Testis (tissue), 3 donors: ENCODE results near the gene PSMB1. TPM values are rescaled to one million over a fixed set of nuclear protein-coding genes. Genes with fewer than 3 reads are reported as not detected.
A peak's percentile ranks its signal among the peaks of the same experiment; 100 is the strongest.
"Not testable (repeated sequence)": the region's sequence is repeated elsewhere in the genome, so short reads cannot be mapped to it uniquely, and the experiment has no call there.

Experiments
- DNase-seq: peaks from one replicate; pipeline ENCODE4 v3.0.0-alpha.2; 2019
- H3K27ac ChIP-seq, 2 donors: fragments of 200-600 bp; sonication (generic); one replicate each; pipeline ENCODE4 v1.5.1; 2019
- H3K27me3 ChIP-seq: fragments of 200-600 bp; sonication (generic); one replicate; pipeline ENCODE4 v1.5.1; 2019
- H3K36me3 ChIP-seq: fragments of 200-600 bp; sonication (generic); one replicate; pipeline ENCODE4 v1.5.1; 2017; ENCODE audit warnings: low read depth; ENCODE audit errors: missing control alignments
- H3K4me1 ChIP-seq: fragments of 200-600 bp; sonication (generic); one replicate; pipeline ENCODE4 v1.5.1; 2019
- H3K4me3 ChIP-seq, 2 donors: fragments of 200-600 bp; sonication (generic); one replicate each; pipeline ENCODE4 v1.5.1; 2017 to 2019
- H3K9me3 ChIP-seq: fragments of 200-600 bp; sonication (generic); one replicate; pipeline ENCODE4 v1.5.1; 2017
- POLR2A ChIP-seq: fragments of 450-650 bp; IDR thresholded peaks from one replicate; pipeline ENCODE4 v1.6.1; 2017; ENCODE audit warnings: antibody characterized with exemption, mild to moderate bottlenecking, moderate library complexity
- WGBS, 2 donors: methylation state at CpG; one replicate each; pipeline ENCODE4 v1.1.5; 2018; 5-methylcytosine and 5-hydroxymethylcytosine counted together
- intact Hi-C: fragments of 100-400 bp; cut with DNase I; formaldehyde crosslinking; loops from one replicate; pipeline ENCODE4 v1.15.1; 2023; ENCODE audit warnings: low total_unique reads
- polyA plus RNA-seq: library from polyadenylated mRNA; stranded (reverse); fragments of 350-450 nt; fragmentation: Illumina TruSeq; extraction: RNeasy Lipid Tissue Mini Kit (QIAGEN cat#74804); gene quantifications from one replicate; pipeline ENCODE4 v1.2.3, GENCODE V29; 2014; ENCODE audit warnings: low read depth, low replicate concordance; ENCODE audit not compliant: insufficient read depth
- total RNA-seq, 2 donors: library from RNA; depleted of rRNA; stranded (reverse); fragments of >200 nt; gene quantifications; one replicate each; pipeline ENCODE4 v1.2.3, GENCODE V29; 2016
- TF ChIP-seq, protein P1 (sequence below), 3 experiments: fragments of 450-650 bp in 2 of 3; fragments of 200-600 bp in 1 of 3; sonication (generic) in 1 of 3; IDR thresholded peaks; one replicate each; pipeline ENCODE4 v1.5.1; 2016 to 2019; ENCODE audit warnings: antibody characterized with exemption in 3 of 3, mild to moderate bottlenecking in 2 of 3, moderate library complexity in 1 of 3

Gene PSMB1
- total and polyA plus RNA-seq, 3 donors from 2014 or later: 170 to 208 (median 181) TPM

DNA sequence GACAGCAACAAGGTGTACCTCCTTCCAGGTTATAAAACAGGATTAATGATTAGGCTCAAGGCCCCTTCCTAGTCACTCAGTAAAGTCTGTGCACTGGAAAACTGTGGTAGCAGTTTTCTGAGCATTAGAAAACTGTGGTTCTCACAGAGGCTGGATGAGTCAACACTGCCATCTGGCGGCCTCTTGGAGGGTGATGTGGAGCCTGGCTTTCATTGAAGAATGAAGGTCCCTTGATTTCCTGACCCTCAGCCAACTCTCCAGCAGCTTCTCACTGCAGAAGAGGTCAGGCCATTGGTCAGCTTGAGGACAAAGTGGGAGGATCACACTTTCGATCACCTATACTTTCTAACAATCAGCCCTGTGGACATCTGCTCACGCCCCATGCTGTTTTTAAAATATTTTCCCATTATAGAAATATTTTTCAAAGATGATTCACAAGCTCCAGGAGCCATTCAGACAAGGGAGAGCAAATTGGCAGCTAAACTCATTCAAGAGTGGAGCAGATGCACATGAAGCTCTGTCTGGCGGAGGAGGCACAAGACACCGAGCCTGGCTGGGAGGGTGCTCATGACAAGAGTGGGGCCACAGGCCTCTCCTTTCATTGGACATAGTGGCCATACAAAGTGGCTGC lies 23.2 kb downstream of the PSMB1 start:
- no peaks in the 10 kb centered on the region for H3K9me3 ChIP-seq
- intact Hi-C loops: loop anchor here (10.0 kb wide), 1 partner anchor 705 kb away; no protein-coding TSS in a partner anchor
- TF ChIP-seq POLR2A: no peak
- TF ChIP-seq, protein P1, sequence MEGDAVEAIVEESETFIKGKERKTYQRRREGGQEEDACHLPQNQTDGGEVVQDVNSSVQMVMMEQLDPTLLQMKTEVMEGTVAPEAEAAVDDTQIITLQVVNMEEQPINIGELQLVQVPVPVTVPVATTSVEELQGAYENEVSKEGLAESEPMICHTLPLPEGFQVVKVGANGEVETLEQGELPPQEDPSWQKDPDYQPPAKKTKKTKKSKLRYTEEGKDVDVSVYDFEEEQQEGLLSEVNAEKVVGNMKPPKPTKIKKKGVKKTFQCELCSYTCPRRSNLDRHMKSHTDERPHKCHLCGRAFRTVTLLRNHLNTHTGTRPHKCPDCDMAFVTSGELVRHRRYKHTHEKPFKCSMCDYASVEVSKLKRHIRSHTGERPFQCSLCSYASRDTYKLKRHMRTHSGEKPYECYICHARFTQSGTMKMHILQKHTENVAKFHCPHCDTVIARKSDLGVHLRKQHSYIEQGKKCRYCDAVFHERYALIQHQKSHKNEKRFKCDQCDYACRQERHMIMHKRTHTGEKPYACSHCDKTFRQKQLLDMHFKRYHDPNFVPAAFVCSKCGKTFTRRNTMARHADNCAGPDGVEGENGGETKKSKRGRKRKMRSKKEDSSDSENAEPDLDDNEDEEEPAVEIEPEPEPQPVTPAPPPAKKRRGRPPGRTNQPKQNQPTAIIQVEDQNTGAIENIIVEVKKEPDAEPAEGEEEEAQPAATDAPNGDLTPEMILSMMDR (IDR thresholded peaks at IDR 0.05): peak; percentile 49 to 82 (median 72)
- H3K36me3 ChIP-seq: no peaks in the 10 kb centered on the region
- DNase-seq: peak; percentile 87
- H3K27me3 ChIP-seq: no peaks in the 10 kb centered on the region
- H3K27ac ChIP-seq: no peak overlapping the region
- H3K4me1 ChIP-seq: no peaks in the 10 kb centered on the region
- WGBS, 2 donors: 53 to 54% methylated on average over 5 of the region's 5 CpGs
- no peak overlapping the region for H3K4me3 ChIP-seq

DNA sequence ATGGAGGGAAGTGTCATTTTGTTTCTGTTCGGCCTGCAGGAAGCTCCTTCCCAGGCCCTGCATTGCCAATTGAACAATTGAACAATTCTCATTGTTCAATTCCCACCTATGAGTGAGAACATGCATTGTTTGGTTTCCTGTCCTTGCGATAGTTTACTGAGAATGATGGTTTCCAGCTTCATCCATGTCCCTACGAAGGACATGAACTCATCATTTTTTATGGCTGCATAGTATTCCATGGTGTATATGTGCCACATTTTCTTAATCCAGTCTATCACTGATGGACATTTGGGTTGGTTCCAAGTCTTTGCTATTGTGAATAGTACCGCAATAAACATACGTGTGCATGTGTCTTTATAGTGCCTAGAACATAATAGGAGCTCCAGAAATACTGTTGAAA lies 25.1 kb downstream of the PSMB1 start:
- 85 to 91% methylated on average over 5 of the region's 5 CpGs for WGBS, 2 donors
- intact Hi-C loops: loop anchor here (10.0 kb wide), 1 partner anchor 703 kb away; no protein-coding TSS in a partner anchor
- H3K4me1 ChIP-seq, H3K4me3 ChIP-seq, H3K36me3 ChIP-seq, H3K27ac ChIP-seq, H3K27me3 ChIP-seq, DNase-seq, H3K9me3 ChIP-seq: not testable (repeated sequence)

DNA sequence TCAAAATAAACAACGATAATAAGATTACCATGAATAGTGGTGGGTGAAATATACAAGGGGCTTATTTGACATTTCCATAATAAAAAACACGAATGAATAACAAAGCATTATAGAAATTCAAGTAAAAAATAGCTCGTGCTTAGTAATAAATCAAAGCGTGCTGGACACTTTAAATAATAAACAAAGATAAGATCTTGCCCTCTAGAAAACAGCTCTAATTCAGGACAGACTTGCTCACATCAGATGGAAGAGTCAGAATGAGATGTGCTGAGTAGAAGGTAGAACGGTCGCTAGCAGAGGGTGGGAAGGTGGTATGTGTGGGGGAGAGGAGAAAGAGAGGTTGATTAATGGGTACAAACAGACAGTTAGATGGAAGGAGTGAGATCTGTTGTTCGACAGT lies 27.3 kb downstream of the PSMB1 start:
- H3K9me3 ChIP-seq: no peaks in the 10 kb centered on the region
- H3K27me3 ChIP-seq: no peaks in the 10 kb centered on the region
- H3K4me3 ChIP-seq: no peak overlapping the region
- no peak for TF ChIP-seq POLR2A
- TF ChIP-seq, protein P1 (IDR thresholded peaks at IDR 0.05): no peak
- no peak overlapping the region for H3K27ac ChIP-seq
- 79 to 85% methylated on average over 7 of the region's 7 CpGs for WGBS, 2 donors
- intact Hi-C loops: loop anchor here (10.0 kb wide), 1 partner anchor 701 kb away; no protein-coding TSS in a partner anchor
- no peaks in the 10 kb centered on the region for H3K4me1 ChIP-seq
- DNase-seq: no peak
- H3K36me3 ChIP-seq: no peaks in the 10 kb centered on the region

DNA sequence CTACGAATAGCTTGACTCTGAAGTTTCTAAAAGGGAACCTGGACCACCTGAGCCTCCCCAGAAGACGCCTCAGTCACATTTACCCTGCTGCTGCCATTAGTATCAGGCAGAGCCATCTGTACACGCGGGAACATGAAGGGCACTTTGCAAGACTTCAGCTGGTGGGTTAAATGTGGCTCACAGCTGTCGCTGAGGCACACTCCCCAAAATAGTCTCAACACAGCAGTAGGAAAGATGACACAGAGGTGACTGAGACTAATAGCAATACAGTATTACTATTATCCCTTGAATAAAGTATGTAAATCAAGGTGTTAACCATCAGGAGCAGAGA lies 29.0 kb downstream of the PSMB1 start:
- no peaks in the 10 kb centered on the region for H3K9me3 ChIP-seq
- 79 to 90% methylated on average over 4 to 5 of the region's 5 CpGs for WGBS, 2 donors
- DNase-seq: no peak
- intact Hi-C loops: loop anchor here (10.0 kb wide), 1 partner anchor 699 kb away; no protein-coding TSS in a partner anchor
- H3K27ac ChIP-seq: no peak overlapping the region
- no peaks in the 10 kb centered on the region for H3K36me3 ChIP-seq
- no peaks in the 10 kb centered on the region for H3K4me1 ChIP-seq
- no peak overlapping the region for H3K4me3 ChIP-seq
- H3K27me3 ChIP-seq: no peaks in the 10 kb centered on the region
- TF ChIP-seq, protein P1 (IDR thresholded peaks at IDR 0.05): no peak
- no peak for TF ChIP-seq POLR2A

DNA sequence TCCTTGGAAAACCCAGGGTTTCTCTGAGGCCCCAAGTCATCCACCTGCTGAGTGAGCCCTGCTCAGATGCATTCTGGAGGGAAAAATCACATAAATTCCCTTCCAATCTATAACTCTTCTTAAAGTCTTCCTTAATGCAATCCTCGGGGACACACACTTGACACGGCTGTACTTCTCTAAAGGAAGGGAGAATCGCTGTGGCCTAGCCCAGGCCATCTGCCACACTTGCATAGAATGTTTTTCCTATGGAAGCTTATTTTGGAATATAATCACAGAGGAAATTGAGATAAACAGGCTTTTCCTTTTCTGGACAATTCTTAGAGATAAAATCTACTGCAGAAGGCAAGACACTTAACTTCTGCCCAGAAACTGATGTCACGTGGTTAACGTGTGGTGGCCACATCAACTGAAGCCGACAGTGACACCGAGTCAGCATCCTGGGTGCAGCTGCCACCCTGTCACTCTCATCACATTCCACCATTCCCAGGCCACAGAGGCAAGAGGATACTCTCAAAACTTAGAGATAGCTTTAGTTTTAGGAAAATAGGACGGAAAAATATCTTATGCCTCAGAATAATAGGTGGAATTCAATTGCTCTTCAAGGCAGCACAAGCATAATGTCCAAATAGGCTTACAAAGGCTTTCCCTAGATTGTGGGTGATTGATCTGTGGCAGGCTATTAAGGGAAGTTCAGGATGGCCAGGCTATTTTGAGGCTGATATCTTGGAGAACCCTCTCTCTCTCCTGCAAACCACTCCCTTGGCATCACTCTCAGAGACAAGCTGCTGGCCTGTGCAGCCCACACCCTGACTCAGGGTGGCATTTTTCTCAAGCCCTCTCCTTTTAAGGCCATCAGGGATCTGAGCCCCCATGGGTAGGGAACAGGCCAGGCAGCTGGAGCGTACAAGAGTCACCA lies 29.6 kb downstream of the PSMB1 start:
- no peak for DNase-seq
- 73 to 80% methylated on average over 9 of the region's 9 CpGs for WGBS, 2 donors
- no peaks in the 10 kb centered on the region for H3K4me1 ChIP-seq
- intact Hi-C loops: loop anchor here (10.0 kb wide), 1 partner anchor 699 kb away; no protein-coding TSS in a partner anchor
- TF ChIP-seq, protein P1 (IDR thresholded peaks at IDR 0.05): no peak
- no peak for TF ChIP-seq POLR2A
- H3K27ac ChIP-seq: no peak overlapping the region
- H3K36me3 ChIP-seq: no peaks in the 10 kb centered on the region
- H3K9me3 ChIP-seq: no peaks in the 10 kb centered on the region
- H3K4me3 ChIP-seq: no peak overlapping the region
- no peaks in the 10 kb centered on the region for H3K27me3 ChIP-seq
